K562 (cell line): ENCODE results near the gene NBR1. TPM values are rescaled to one million over a fixed set of nuclear protein-coding genes. Genes with fewer than 3 reads are reported as not detected.

ENCODE experiments used
- CHD2 ChIP-seq: IDR thresholded peaks from 2 replicates; pipeline ENCODE4 v1.6.1; 2011; ENCODE audit warnings: low read depth, low read length
- HCFC1 ChIP-seq: IDR thresholded peaks from 2 replicates; pipeline ENCODE4 v1.6.1; 2012; ENCODE audit warnings: low read depth, low read length, improper control_type of control experiment
- HNRNPUL1 ChIP-seq: fragments of 200-400 bp; formaldehyde crosslinking; IDR thresholded peaks from 2 replicates; pipeline ENCODE4 v1.6.1; 2017; ENCODE audit warnings: low read length
- RCOR1 ChIP-seq, 2 experiments: IDR thresholded peaks; 2 replicates each; pipeline ENCODE4 v1.6.1; 2012; ENCODE audit warnings: low read depth in 2 of 2, low read length in 2 of 2, borderline replicate concordance in 1 of 2, improper control_type of control experiment in 1 of 2
- SMAD1 ChIP-seq: fragments of 150-350 bp; IDR thresholded peaks from 2 replicates; pipeline ENCODE4 v1.6.1; 2014; ENCODE audit warnings: low read length, low read depth; ENCODE audit not compliant: partially characterized antibody
- SMAD4 ChIP-seq: fragments of 250-450 bp; sonication (Bioruptor Pico); conservative IDR thresholded peaks from 2 replicates; pipeline ENCODE4 v1.8.0; 2021; ENCODE audit warnings: inconsistent platforms, mild to moderate bottlenecking, moderate library complexity
- SP1 ChIP-seq: sonication (generic); formaldehyde crosslinking; IDR thresholded peaks from 2 replicates; pipeline ENCODE4 v1.8.1; 2022; ENCODE audit warnings: mild to moderate bottlenecking, missing genetic modification reagents
- ZNF277 ChIP-seq: fragments of 250-450 bp; sonication (Bioruptor Pico); IDR thresholded peaks from 2 replicates; pipeline ENCODE4 v1.8.0; 2022; ENCODE audit warnings: inconsistent platforms, mild to moderate bottlenecking, moderate library complexity, borderline replicate concordance
- ZSCAN29 ChIP-seq: fragments of 450-650 bp; IDR thresholded peaks from 2 replicates; pipeline ENCODE4 v1.6.1; 2017
- polyA plus RNA-seq, 8 experiments: library from polyadenylated mRNA; depleted of rRNA in 4 of 8; stranded (reverse) in 5 of 8; unstranded in 3 of 8; fragments of >200 nt; fragmentation: Nextera tagmentation in 2 of 8; fragmentation: Illumina TruSeq in 1 of 8; extraction: Ambion mirVana in 2 of 8; extraction: Trizol in 1 of 8; gene quantifications; 2 replicates each; pipeline versions ENCODE4 v1.2.1 to v1.2.3, GENCODE V29; 2011 to 2014; ENCODE audit warnings: inconsistent platforms in 1 of 8, missing spikeins in 1 of 8
- total RNA-seq, 7 experiments: library from RNA; depleted of rRNA in 6 of 7; stranded (reverse); fragments of >200 nt in 6 of 7; fragmentation: Illumina TruSeq in 2 of 7; extraction: Trizol in 2 of 7; gene quantifications; 2 replicates each; pipeline versions ENCODE4 v1.2.1 to v1.2.3, GENCODE V29; 2011 to 2021; ENCODE audit warnings: low replicate concordance in 1 of 7
- TF ChIP-seq, protein P1 (sequence below): fragments of 200-600 bp; sonication (generic); IDR thresholded peaks from one replicate; pipeline ENCODE4 v1.6.1; 2012; ENCODE audit warnings: mild to moderate bottlenecking, low read depth, low read length, inconsistent platforms
- TF ChIP-seq, protein P2 (sequence below): fragments of 450-650 bp; formaldehyde crosslinking; IDR thresholded peaks from 2 replicates; pipeline ENCODE4 v1.4.0; 2022; ENCODE audit warnings: missing genetic modification characterization

NBR1 gene
- total and polyA plus RNA-seq, 9 of the 15 experiments (the other 6 are each of a cell fraction or from before 2014, with no cell fraction given), result 4.2 to 70.1 (median 39.9) TPM

DNA sequence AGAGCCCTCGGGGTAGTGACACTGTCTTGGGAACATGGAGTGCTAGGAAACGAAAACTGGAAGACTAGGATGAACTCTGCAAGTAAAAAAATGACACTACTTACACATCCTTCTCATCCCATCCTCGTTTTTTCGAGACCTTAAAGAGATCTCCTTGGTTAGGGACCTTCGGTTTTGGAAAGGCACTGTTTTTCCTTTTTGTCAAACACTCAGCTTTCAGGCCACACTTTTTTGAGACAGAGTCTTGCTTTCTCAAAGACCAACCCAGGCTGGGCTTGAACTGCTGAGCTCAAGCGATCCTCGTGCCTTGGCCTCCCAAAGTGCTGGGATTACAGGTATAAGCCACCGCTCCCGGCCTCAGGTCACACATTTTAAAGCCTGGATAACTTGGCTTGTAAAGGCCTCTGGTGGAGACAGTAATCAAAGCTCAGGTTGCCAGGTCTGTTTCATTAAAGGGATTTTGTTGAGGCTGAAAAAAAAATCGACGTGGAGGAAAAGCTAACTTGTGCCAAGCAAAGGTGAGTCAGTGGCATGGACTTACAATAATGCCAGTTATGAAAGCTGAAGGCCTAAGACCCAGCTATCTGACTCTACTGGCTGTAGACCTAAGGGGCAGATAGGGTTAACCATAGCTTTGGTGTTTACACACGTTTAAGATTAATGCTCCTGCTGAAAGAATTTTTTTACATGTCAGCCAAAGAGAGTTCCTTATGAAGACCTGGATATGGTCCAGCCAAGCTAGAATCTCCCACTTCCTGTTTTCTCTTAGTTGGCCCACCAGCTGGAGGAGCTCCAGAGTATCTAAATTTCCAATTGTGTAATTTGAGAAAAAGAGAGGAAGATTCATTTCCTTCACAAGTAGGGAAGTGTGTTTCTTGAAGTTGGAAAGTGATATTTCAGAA is 823 bp downstream of the NBR1 start (continued):
- TF ChIP-seq, protein P1, sequence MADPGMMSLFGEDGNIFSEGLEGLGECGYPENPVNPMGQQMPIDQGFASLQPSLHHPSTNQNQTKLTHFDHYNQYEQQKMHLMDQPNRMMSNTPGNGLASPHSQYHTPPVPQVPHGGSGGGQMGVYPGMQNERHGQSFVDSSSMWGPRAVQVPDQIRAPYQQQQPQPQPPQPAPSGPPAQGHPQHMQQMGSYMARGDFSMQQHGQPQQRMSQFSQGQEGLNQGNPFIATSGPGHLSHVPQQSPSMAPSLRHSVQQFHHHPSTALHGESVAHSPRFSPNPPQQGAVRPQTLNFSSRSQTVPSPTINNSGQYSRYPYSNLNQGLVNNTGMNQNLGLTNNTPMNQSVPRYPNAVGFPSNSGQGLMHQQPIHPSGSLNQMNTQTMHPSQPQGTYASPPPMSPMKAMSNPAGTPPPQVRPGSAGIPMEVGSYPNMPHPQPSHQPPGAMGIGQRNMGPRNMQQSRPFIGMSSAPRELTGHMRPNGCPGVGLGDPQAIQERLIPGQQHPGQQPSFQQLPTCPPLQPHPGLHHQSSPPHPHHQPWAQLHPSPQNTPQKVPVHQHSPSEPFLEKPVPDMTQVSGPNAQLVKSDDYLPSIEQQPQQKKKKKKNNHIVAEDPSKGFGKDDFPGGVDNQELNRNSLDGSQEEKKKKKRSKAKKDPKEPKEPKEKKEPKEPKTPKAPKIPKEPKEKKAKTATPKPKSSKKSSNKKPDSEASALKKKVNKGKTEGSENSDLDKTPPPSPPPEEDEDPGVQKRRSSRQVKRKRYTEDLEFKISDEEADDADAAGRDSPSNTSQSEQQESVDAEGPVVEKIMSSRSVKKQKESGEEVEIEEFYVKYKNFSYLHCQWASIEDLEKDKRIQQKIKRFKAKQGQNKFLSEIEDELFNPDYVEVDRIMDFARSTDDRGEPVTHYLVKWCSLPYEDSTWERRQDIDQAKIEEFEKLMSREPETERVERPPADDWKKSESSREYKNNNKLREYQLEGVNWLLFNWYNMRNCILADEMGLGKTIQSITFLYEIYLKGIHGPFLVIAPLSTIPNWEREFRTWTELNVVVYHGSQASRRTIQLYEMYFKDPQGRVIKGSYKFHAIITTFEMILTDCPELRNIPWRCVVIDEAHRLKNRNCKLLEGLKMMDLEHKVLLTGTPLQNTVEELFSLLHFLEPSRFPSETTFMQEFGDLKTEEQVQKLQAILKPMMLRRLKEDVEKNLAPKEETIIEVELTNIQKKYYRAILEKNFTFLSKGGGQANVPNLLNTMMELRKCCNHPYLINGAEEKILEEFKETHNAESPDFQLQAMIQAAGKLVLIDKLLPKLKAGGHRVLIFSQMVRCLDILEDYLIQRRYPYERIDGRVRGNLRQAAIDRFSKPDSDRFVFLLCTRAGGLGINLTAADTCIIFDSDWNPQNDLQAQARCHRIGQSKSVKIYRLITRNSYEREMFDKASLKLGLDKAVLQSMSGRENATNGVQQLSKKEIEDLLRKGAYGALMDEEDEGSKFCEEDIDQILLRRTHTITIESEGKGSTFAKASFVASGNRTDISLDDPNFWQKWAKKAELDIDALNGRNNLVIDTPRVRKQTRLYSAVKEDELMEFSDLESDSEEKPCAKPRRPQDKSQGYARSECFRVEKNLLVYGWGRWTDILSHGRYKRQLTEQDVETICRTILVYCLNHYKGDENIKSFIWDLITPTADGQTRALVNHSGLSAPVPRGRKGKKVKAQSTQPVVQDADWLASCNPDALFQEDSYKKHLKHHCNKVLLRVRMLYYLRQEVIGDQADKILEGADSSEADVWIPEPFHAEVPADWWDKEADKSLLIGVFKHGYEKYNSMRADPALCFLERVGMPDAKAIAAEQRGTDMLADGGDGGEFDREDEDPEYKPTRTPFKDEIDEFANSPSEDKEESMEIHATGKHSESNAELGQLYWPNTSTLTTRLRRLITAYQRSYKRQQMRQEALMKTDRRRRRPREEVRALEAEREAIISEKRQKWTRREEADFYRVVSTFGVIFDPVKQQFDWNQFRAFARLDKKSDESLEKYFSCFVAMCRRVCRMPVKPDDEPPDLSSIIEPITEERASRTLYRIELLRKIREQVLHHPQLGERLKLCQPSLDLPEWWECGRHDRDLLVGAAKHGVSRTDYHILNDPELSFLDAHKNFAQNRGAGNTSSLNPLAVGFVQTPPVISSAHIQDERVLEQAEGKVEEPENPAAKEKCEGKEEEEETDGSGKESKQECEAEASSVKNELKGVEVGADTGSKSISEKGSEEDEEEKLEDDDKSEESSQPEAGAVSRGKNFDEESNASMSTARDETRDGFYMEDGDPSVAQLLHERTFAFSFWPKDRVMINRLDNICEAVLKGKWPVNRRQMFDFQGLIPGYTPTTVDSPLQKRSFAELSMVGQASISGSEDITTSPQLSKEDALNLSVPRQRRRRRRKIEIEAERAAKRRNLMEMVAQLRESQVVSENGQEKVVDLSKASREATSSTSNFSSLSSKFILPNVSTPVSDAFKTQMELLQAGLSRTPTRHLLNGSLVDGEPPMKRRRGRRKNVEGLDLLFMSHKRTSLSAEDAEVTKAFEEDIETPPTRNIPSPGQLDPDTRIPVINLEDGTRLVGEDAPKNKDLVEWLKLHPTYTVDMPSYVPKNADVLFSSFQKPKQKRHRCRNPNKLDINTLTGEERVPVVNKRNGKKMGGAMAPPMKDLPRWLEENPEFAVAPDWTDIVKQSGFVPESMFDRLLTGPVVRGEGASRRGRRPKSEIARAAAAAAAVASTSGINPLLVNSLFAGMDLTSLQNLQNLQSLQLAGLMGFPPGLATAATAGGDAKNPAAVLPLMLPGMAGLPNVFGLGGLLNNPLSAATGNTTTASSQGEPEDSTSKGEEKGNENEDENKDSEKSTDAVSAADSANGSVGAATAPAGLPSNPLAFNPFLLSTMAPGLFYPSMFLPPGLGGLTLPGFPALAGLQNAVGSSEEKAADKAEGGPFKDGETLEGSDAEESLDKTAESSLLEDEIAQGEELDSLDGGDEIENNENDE, result no peak
- TF ChIP-seq SP1 (CRISPR knock-in tag), result 0 out of 2 replicates have a peak, but pooled peaks have one; percentile 13
- no peak for TF ChIP-seq SMAD4 (CRISPR knock-in tag)
- no peak for TF ChIP-seq HCFC1
- TF ChIP-seq ZSCAN29, result no peak
- no peak for TF ChIP-seq SMAD1
- TF ChIP-seq CHD2, result no peak
- TF ChIP-seq HNRNPUL1, result no peak
- peak in 1 of 2 experiments; percentile 19; a peak in 1 of 4 replicates for TF ChIP-seq RCOR1 (IDR thresholded peaks at IDR 0.05; ENCODE audit: borderline replicate concordance in 1 of 2, low read depth in 2 of 2, low read length in 2 of 2)
- TF ChIP-seq, protein P2, sequence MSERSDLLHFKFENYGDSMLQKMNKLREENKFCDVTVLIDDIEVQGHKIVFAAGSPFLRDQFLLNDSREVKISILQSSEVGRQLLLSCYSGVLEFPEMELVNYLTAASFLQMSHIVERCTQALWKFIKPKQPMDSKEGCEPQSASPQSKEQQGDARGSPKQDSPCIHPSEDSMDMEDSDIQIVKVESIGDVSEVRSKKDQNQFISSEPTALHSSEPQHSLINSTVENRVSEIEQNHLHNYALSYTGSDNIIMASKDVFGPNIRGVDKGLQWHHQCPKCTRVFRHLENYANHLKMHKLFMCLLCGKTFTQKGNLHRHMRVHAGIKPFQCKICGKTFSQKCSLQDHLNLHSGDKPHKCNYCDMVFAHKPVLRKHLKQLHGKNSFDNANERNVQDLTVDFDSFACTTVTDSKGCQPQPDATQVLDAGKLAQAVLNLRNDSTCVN (CRISPR knock-in tag), result no peak
- no peak for TF ChIP-seq ZNF277 (CRISPR knock-in tag)
